T-cell (primary cell): ENCODE data around the gene ERMARD. TPM values are rescaled to one million over a fixed set of nuclear protein-coding genes. Genes with fewer than 3 reads are reported as not detected.
A peak's percentile ranks its signal among the peaks of the same experiment; 100 is the strongest.

Experiments
- ATAC-seq, 4 experiments: fragments of 200-7000 bp in 3 of 4; fragments of 150-1000 bp in 1 of 4; cut with Tn5 transposase; replicated peaks in 1 of 4; 1 replicate in 3 of 4; 2 replicates in 1 of 4; pipeline ENCODE4 v1.10.0; 2021; ENCODE audit warnings: moderate library complexity in 3 of 4, mild to moderate bottlenecking in 2 of 4, moderate number of reproducible peaks in 1 of 4
- CTCF ChIA-PET, 2 donors: fragments of 300-600 bp; sonication (Branson Sonifier 250); formaldehyde crosslinking; loops; one replicate each; lab custom pipeline; 2022; ENCODE audit warnings: antibody characterized with exemption in 2 of 2; lab: Charles Lee
- POLR2A ChIA-PET, 2 donors: fragments of 300-600 bp; sonication (Branson Sonifier 250); formaldehyde crosslinking; loops; one replicate each; lab custom pipeline; 2022; ENCODE audit warnings: antibody characterized with exemption in 2 of 2; lab: Charles Lee
- DNase-seq, 35 experiments: peaks; one replicate each; pipeline versions ENCODE4 v3.0.0 to v3.0.0-alpha.2; 2013 to 2023
- H3K27ac ChIP-seq: one replicate; pipeline ENCODE4 v1.5.1; 2013; ENCODE audit warnings: low read length
- H3K27me3 ChIP-seq, 2 experiments: replicated peaks in 1 of 2; 1 replicate in 1 of 2; 2 replicates in 1 of 2; pipeline versions ENCODE4 v1.6.1 to v1.7.0; 2013; ENCODE audit warnings: low read length in 1 of 2, mixed read lengths in 1 of 2; ENCODE audit not compliant: control insufficient read depth in 2 of 2, insufficient read depth in 2 of 2; ENCODE audit errors: extremely low read depth in 1 of 2
- H3K36me3 ChIP-seq, 2 donors: 1 replicate in 1 of 2; 2 replicates in 1 of 2; pipeline versions ENCODE4 v1.6.1 to v1.7.0; 2013; ENCODE audit warnings: low read length in 1 of 2; ENCODE audit not compliant: control insufficient read depth in 2 of 2, insufficient read depth in 1 of 2; ENCODE audit errors: extremely low read depth in 1 of 2
- H3K4me1 ChIP-seq, 2 experiments: 1 replicate in 1 of 2; 2 replicates in 1 of 2; pipeline versions ENCODE4 v1.6.1 to v1.7.0; 2013; ENCODE audit warnings: low read length in 2 of 2, mixed read lengths in 1 of 2; ENCODE audit not compliant: insufficient read depth in 2 of 2, control insufficient read depth in 1 of 2; ENCODE audit errors: extremely low read depth in 1 of 2
- H3K4me3 ChIP-seq, 2 donors: 1 replicate in 1 of 2; 2 replicates in 1 of 2; pipeline versions ENCODE4 v1.5.1 to v1.7.0; 2013; ENCODE audit warnings: mild to moderate bottlenecking in 2 of 2, low read length in 1 of 2, moderate library complexity in 1 of 2; ENCODE audit not compliant: control insufficient read depth in 1 of 2; ENCODE audit errors: extremely low read depth in 1 of 2
- H3K9me3 ChIP-seq: 2 replicates; pipeline ENCODE4 v1.7.0; 2013
- H3K27ac Mint-ChIP-seq, 2 donors: one replicate each; pipeline ENCODE4 v1.8.0; 2020 to 2021; ENCODE audit warnings: mild to moderate bottlenecking in 2 of 2, mixed read lengths in 2 of 2
- H3K27me3 Mint-ChIP-seq, 2 donors: one replicate each; pipeline ENCODE4 v1.8.0; 2021 to 2022; ENCODE audit warnings: mixed read lengths in 2 of 2
- H3K36me3 Mint-ChIP-seq: one replicate; pipeline ENCODE4 v1.8.0; 2021; ENCODE audit warnings: mixed read lengths
- H3K4me1 Mint-ChIP-seq, 3 donors: one replicate each; pipeline ENCODE4 v1.8.0; 2020 to 2022; ENCODE audit warnings: mixed read lengths in 3 of 3, mild to moderate bottlenecking in 1 of 3
- H3K4me3 Mint-ChIP-seq, 3 donors: one replicate each; pipeline ENCODE4 v1.8.0; 2020 to 2022; ENCODE audit warnings: mild to moderate bottlenecking in 3 of 3, mixed read lengths in 3 of 3, moderate library complexity in 3 of 3
- H3K9me3 Mint-ChIP-seq, 3 donors: one replicate each; pipeline ENCODE4 v1.8.0; 2020 to 2022; ENCODE audit warnings: mixed read lengths in 3 of 3
- whole genome bisulfite sequencing: methylation state at CpG from one replicate; pipeline ENCODE4 v1.1.5; 2013; ENCODE audit warnings: missing lambda C conversion rate; ENCODE audit not compliant: insufficient coverage; 5-methylcytosine and 5-hydroxymethylcytosine counted together
- total RNA-seq, 35 experiments: library from RNA in 6 of 35; stranded (reverse) in 6 of 35; fragments of 120-200 nt in 1 of 35; gene quantifications; one replicate each; pipeline versions ENCODE4 v1.2.1 to v1.2.4 and lab custom pipeline; 2013 to 2026

ERMARD gene
- total RNA-seq, 5 donors from 2014 or later (not counting 1 experiment from before 2014, with no cell fraction given): 24.7 to 35.7 (median 29.9) TPM

DNA sequence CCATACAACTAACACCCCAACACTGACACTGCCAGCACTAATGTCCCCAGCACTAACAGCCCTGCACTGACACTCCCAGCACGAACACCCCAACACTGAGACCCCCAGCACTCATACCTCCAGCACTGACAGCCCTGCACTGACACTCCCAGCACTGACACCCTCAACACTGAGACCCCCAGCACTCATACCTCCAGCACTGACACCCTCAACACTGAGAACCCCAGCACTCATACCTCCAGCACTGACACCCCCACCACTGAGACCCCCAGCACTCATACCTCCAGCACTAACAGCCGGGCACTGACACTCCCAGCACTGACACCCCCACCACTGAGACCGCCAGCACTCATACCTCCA, 57.2 kb downstream of the ERMARD start:
- H3K36me3 Mint-ChIP-seq: no peaks in the 10 kb centered on the region
- no peaks in the 10 kb centered on the region for H3K36me3 ChIP-seq
- H3K4me3 Mint-ChIP-seq: no peak overlapping the region
- peaks cover 33 to 41% of the 10 kb centered on the region in 2 donors for H3K27me3 Mint-ChIP-seq
- H3K27ac ChIP-seq: no peak overlapping the region
- CTCF ChIA-PET: no interaction called here
- H3K9me3 Mint-ChIP-seq: peaks cover 0 to 4% (median 0%) of the 10 kb centered on the region in 3 donors
- H3K27ac Mint-ChIP-seq: no peak overlapping the region
- WGBS: 54% methylated on average over 3 of the region's 3 CpGs
- DNase-seq (no peak), ATAC-seq (no peak)
- H3K27me3 ChIP-seq: peaks cover 0 to 41% of the 10 kb centered on the region in 2 experiments
- H3K4me3 ChIP-seq: no peak overlapping the region
- POLR2A ChIA-PET: no interaction called here
- peaks cover 46 to 59% (median 50%) of the 10 kb centered on the region in 3 donors for H3K4me1 Mint-ChIP-seq
- no peaks in the 10 kb centered on the region for H3K9me3 ChIP-seq
- H3K4me1 ChIP-seq: peaks cover 11 to 53% of the 10 kb centered on the region in 2 experiments

DNA sequence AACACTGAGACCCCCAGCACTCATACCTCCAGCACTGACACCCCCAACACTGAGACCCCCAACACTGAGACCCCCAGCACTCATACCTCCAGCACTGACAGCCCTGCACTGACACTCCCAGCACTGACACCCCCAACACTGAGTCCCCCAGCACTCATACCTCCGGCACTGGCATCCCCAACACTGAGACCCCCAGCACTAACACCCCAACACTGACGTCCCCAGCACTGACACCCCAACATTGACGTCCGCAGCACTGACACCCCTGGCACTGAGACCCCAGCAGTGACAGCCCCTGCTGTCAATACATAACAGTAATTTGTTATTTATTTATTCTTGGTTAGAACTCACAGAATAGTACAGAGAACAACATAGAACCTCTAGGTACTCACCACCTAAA, 58.0 kb downstream of the ERMARD start:
- H3K9me3 Mint-ChIP-seq: peaks cover 0 to 4% (median 0%) of the 10 kb centered on the region in 3 donors
- 88% methylated on average over 1 of the region's 4 CpGs for WGBS
- H3K36me3 Mint-ChIP-seq: no peaks in the 10 kb centered on the region
- no peak overlapping the region for H3K27ac ChIP-seq
- H3K4me3 ChIP-seq: no peak overlapping the region
- DNase-seq: no peak
- H3K36me3 ChIP-seq: no peaks in the 10 kb centered on the region
- CTCF ChIA-PET: no interaction called here
- peaks cover 0 to 41% of the 10 kb centered on the region in 2 experiments for H3K27me3 ChIP-seq
- POLR2A ChIA-PET: no interaction called here
- H3K4me1 Mint-ChIP-seq: peaks cover 38 to 51% (median 42%) of the 10 kb centered on the region in 3 donors
- peaks cover 3 to 46% of the 10 kb centered on the region in 2 experiments for H3K4me1 ChIP-seq
- H3K27ac Mint-ChIP-seq: no peak overlapping the region
- peaks cover 25 to 33% of the 10 kb centered on the region in 2 donors for H3K27me3 Mint-ChIP-seq
- no peaks in the 10 kb centered on the region for H3K9me3 ChIP-seq
- ATAC-seq: no peak
- H3K4me3 Mint-ChIP-seq: no peak overlapping the region

DNA sequence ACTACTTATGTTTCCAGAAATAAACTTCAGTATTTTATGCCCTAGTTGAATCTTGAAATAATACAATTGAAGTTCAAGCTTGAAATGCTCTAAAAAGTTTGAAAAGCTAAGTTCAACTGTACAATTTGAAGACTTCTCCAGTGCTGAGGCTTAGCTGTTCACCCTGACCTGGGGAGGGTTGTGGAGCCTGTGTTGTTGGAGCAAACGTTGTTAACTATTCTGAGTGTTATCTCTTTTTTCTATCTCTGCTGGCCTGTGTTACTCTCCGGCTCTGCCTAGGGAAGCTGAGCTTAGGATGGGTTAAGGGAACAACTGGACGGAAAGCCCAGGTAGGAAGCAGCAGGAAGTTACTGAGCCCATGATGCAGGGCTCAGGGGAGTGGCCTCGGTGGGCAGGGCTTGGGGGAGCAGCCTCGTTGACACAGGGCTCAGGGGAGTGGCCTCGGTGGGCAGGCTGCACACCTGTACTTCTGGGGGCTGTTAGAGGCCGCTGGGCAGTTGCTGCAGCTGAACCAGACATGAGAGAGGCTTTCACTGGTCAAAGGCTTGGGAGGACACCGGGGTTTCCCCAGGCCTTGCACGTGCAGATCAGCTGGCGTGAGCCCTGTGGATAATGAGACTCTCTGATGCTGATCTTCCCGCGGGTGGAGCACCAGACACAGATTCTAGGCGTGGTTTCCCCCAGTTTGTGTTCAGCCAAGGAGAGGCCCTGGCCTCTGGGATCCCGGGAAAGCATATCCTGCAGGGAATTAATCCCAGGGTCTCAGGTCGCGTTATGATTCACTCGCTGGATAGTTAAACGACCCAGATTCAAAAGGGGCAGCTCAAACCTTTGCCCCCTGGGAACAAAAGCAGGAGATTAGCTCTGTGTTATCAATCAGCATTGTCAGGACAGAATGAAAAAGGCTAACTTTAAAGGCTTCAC, 58.9 kb downstream of the ERMARD start:
- Mint-ChIP-seq H3K27me3 (peaks cover 21 to 24% of the 10 kb centered on the region in 2 donors), H3K27ac (no peak overlapping the region), H3K9me3 (peaks cover 0 to 4% (median 0%) of the 10 kb centered on the region in 3 donors), H3K36me3 (no peaks in the 10 kb centered on the region), H3K4me1 (peaks cover 28 to 41% (median 33%) of the 10 kb centered on the region in 3 donors), H3K4me3 (peak overlapping the region in 1 of 3 donors; percentile 11)
- Histone ChIP-seq H3K4me3 (no peak overlapping the region), H3K27ac (no peak overlapping the region), H3K27me3 (peaks cover 0 to 38% of the 10 kb centered on the region in 2 experiments), H3K4me1 (peaks cover 2 to 36% of the 10 kb centered on the region in 2 experiments), H3K36me3 (no peaks in the 10 kb centered on the region), H3K9me3 (no peaks in the 10 kb centered on the region)
- 61% methylated on average over 16 of the region's 18 CpGs for WGBS
- DNase-seq: no peak
- CTCF ChIA-PET: interaction anchor here in 1 of 2 donors (1.0 kb wide), 1 partner anchor 20 kb away, joined by 3 read pairs; no protein-coding TSS in a partner anchor
- POLR2A ChIA-PET: no interaction called here
- ATAC-seq: peak in 1 of 4 experiments; percentile 39

DNA sequence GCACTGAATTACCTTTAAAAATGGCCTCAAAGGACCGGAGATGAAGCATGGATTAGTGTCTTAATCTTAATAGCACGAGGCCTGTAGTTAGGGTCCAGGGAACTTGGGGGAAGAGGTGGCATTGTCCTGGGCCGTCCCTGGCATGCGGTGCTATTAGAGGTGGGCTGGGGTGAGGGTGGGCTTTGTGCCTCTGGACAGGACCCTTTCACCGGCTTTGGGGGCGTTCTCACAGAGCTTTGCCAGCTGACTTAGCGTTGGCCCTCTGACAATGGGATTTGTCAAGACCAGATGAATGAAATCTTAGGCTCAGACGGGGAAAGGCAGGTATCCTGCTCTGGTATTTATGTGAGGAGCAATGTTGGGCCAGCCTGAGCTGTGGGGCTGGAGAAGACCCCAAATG, 59.6 kb downstream of the ERMARD start:
- Mint-ChIP-seq H3K4me3 (no peak overlapping the region), H3K27ac (no peak overlapping the region), H3K9me3 (peaks cover 0 to 8% (median 6%) of the 10 kb centered on the region in 3 donors), H3K4me1 (peaks cover 21 to 34% (median 27%) of the 10 kb centered on the region in 3 donors), H3K36me3 (no peaks in the 10 kb centered on the region), H3K27me3 (peaks cover 19 to 20% of the 10 kb centered on the region in 2 donors)
- ATAC-seq: no peak
- Histone ChIP-seq H3K27ac (no peak overlapping the region), H3K4me3 (no peak overlapping the region), H3K36me3 (no peaks in the 10 kb centered on the region), H3K4me1 (peaks cover 2 to 30% of the 10 kb centered on the region in 2 experiments), H3K27me3 (peaks cover 0 to 33% of the 10 kb centered on the region in 2 experiments), H3K9me3 (no peaks in the 10 kb centered on the region)
- DNase-seq: no peak
- ChIA-PET CTCF (no interaction called here), POLR2A (no interaction called here)
- 93% methylated on average over 7 of the region's 8 CpGs for WGBS

DNA sequence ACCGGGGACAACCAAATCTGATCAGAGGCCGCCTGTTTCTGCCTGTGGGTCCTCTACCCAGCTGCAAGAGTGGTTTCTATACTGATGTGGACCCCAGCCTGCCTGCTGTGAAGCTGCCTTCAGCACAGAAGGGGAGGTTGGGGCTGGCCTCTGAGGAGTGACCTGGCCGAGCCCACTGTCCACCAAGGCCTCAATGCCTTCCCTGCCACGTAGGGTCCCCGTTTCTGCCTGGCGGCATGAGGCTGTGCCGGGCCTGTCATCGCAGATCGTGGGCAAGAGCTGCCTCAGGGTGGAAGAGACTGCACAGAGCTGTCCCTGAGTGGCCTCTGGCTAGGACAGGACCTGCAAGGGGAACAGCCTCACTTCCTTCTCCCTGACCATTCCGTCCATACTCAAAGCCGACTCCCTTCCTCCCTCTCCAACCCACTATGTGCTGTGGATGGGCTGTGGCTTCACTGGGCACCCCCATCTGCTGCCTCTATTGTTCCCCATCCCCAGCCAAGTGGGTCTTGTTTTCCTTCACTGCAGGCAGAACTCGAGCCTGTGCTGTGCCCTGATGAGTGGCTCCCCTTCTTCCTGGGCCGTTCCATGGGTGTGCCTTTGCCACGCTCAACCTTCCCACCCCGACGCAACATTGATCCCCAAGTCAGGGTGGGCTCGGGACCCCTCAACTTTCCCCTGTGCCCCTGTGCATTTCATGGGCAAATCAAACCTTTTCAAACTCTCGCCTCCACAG, 60.3 kb downstream of the ERMARD start:
- ChIA-PET CTCF (no interaction called here), POLR2A (no interaction called here)
- H3K27ac ChIP-seq: no peak overlapping the region
- H3K36me3 ChIP-seq: no peaks in the 10 kb centered on the region
- Mint-ChIP-seq H3K36me3 (no peaks in the 10 kb centered on the region), H3K4me1 (peaks cover 15 to 28% (median 21%) of the 10 kb centered on the region in 3 donors), H3K9me3 (peaks cover 0 to 9% (median 8%) of the 10 kb centered on the region in 3 donors), H3K27ac (no peak overlapping the region), H3K27me3 (peaks cover 21 to 22% of the 10 kb centered on the region in 2 donors), H3K4me3 (no peak overlapping the region)
- H3K4me3 ChIP-seq: no peak overlapping the region
- 88% methylated on average over 14 of the region's 18 CpGs for WGBS
- peaks cover 0 to 33% of the 10 kb centered on the region in 2 experiments for H3K27me3 ChIP-seq
- DNase-seq: no peak
- no peaks in the 10 kb centered on the region for H3K9me3 ChIP-seq
- peaks cover 2 to 24% of the 10 kb centered on the region in 2 experiments for H3K4me1 ChIP-seq
- no peak for ATAC-seq

DNA sequence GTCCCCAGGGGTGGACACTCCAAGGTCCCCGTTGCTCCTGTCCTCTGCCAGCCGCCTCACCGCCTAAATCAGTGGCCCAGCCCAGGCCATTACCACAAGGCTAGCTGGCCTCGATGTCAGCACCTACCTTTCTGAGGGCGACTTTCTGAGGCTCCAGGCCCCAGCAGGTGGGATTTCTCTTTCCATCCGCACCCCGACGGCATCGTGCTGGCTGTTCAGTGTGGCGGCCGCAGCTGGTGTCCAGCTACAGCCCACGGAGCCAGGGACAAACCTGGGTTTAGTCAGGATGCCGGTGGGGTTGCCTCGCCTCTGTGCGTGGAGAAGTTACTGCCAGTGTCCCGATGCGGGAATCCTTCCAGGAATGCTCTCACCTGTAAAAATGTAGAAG, 60.8 kb downstream of the ERMARD start:
- ChIA-PET POLR2A (no interaction called here), CTCF (no interaction called here)
- H3K27ac Mint-ChIP-seq: no peak overlapping the region
- WGBS: 88% methylated on average over 13 of the region's 17 CpGs
- Histone ChIP-seq H3K36me3 (no peaks in the 10 kb centered on the region), H3K4me3 (no peak overlapping the region), H3K9me3 (no peaks in the 10 kb centered on the region), H3K27me3 (peaks cover 0 to 33% of the 10 kb centered on the region in 2 experiments), H3K4me1 (peaks cover 2 to 21% of the 10 kb centered on the region in 2 experiments), H3K27ac (no peak overlapping the region)
- no peak for ATAC-seq
- H3K27me3 Mint-ChIP-seq: peaks cover 26 to 27% of the 10 kb centered on the region in 2 donors
- H3K36me3 Mint-ChIP-seq: no peaks in the 10 kb centered on the region
- no peak for DNase-seq
- H3K4me3 Mint-ChIP-seq: no peak overlapping the region
- H3K9me3 Mint-ChIP-seq: peaks cover 0 to 8% (median 8%) of the 10 kb centered on the region in 3 donors
- peaks cover 11 to 22% (median 17%) of the 10 kb centered on the region in 3 donors for H3K4me1 Mint-ChIP-seq
